Measurements from ENCODE around the gene DMWD.
A peak's percentile ranks its signal among the peaks of the same experiment; 100 is the strongest.

GRCh38 chr19:45781214-45782161 lies 11.2 kb downstream of the DMWD start:
- TF ChIP-seq POLR2A (IDR thresholded peaks at IDR 0.05), result no peak
- TF ChIP-seq, protein P1, sequence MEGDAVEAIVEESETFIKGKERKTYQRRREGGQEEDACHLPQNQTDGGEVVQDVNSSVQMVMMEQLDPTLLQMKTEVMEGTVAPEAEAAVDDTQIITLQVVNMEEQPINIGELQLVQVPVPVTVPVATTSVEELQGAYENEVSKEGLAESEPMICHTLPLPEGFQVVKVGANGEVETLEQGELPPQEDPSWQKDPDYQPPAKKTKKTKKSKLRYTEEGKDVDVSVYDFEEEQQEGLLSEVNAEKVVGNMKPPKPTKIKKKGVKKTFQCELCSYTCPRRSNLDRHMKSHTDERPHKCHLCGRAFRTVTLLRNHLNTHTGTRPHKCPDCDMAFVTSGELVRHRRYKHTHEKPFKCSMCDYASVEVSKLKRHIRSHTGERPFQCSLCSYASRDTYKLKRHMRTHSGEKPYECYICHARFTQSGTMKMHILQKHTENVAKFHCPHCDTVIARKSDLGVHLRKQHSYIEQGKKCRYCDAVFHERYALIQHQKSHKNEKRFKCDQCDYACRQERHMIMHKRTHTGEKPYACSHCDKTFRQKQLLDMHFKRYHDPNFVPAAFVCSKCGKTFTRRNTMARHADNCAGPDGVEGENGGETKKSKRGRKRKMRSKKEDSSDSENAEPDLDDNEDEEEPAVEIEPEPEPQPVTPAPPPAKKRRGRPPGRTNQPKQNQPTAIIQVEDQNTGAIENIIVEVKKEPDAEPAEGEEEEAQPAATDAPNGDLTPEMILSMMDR (IDR thresholded peaks at IDR 0.05), result peak in 1 of 6 experiments; percentile 5
